K562 (cell line): ENCODE results near the gene ITPK1. TPM values are rescaled to one million over a fixed set of nuclear protein-coding genes. Genes with fewer than 3 reads are reported as not detected.

ENCODE experiments used
- ATAC-seq: fragments of 200-7000 bp; cut with Tn5 transposase; 3 replicates; pipeline ENCODE4 v1.9.1; 2020; ENCODE audit warnings: moderate library complexity
- BruUV-seq: library from RNA; stranded (reverse); fragments of 400-500 nt; replicated peaks from 2 replicates; lab custom pipeline; 2021; lab: Mats Ljungman, UMichigan
- CTCF ChIA-PET: fragments of 300-600 bp; formaldehyde crosslinking; extraction: SDS; loops from one replicate; lab custom pipeline; 2021; ENCODE audit warnings: low intra/inter-chr PET ratio; lab: Yijun Ruan, JAX
- POLR2A ChIA-PET: fragments of 300-600, 350-650 bp; sonication (Branson Sonifier 250); formaldehyde crosslinking; extraction: SDS; loops from one replicate; lab custom pipeline; 2021; ENCODE audit warnings: antibody characterized with exemption, inconsistent platforms; lab: Yijun Ruan, JAX
- DNase-seq, 4 experiments: peaks; one replicate each; pipeline versions ENCODE4 v3.0.0 to v3.0.0-alpha.2; 2011 to 2018; ENCODE audit warnings: low spot score in 3 of 4, mixed read lengths in 3 of 4; ENCODE audit errors: extremely low read depth in 1 of 4
- FAIRE-seq: peaks from 2 replicates; lab custom pipeline; 2011; peaks lifted over from hg19 to GRCh38; lab: Jason Lieb, UNC
- H2AFZ ChIP-seq: 2 replicates; pipeline ENCODE4 v1.6.0; 2011; ENCODE audit warnings: low read depth, low read length, control low read depth, inconsistent platforms
- H3K27ac ChIP-seq: fragments of 200-600 bp; 3 replicates; pipeline ENCODE4 v1.8.0; 2011; ENCODE audit warnings: low read depth, mild to moderate bottlenecking, control low read depth, inconsistent platforms, low read length, moderate library complexity, mixed read lengths; ENCODE audit errors: extremely low read depth
- H3K27me3 ChIP-seq, 2 experiments: fragments of 300-600 bp in 1 of 2; 2 replicates in 1 of 2; 3 replicates in 1 of 2; pipeline versions ENCODE4 v1.6.0 to v1.8.0; 2011; ENCODE audit warnings: inconsistent platforms in 2 of 2, low read length in 2 of 2, mild to moderate bottlenecking in 1 of 2, mixed read lengths in 1 of 2, moderate library complexity in 1 of 2; ENCODE audit not compliant: control insufficient read depth in 2 of 2, insufficient read depth in 2 of 2
- H3K36me3 ChIP-seq: fragments of 300-600 bp; 3 replicates; pipeline ENCODE4 v1.8.0; 2011; ENCODE audit warnings: mild to moderate bottlenecking, low read length, inconsistent platforms; ENCODE audit not compliant: control insufficient read depth, insufficient read depth
- H3K4me1 ChIP-seq, 2 experiments: fragments of 200-600 bp in 1 of 2; replicated peaks in 1 of 2; 2 replicates in 1 of 2; 3 replicates in 1 of 2; pipeline versions ENCODE4 v1.5.1 to v1.8.0; 2011; ENCODE audit warnings: inconsistent platforms in 2 of 2, low read length in 2 of 2, mild to moderate bottlenecking in 1 of 2, mixed read lengths in 1 of 2, moderate library complexity in 1 of 2; ENCODE audit not compliant: control insufficient read depth in 2 of 2, insufficient read depth in 2 of 2
- H3K4me2 ChIP-seq: 2 replicates; pipeline ENCODE4 v1.6.1; 2011; ENCODE audit warnings: low read length, control low read depth, inconsistent platforms, mixed read lengths; ENCODE audit not compliant: insufficient read depth
- H3K4me3 ChIP-seq: fragments of 200-600 bp; sonication (generic), shearing (Covaris generic); 2 replicates; pipeline ENCODE4 v1.5.1; 2016; ENCODE audit warnings: control low read depth, inconsistent platforms
- H3K79me2 ChIP-seq: fragments of 200-600 bp; 3 replicates; pipeline ENCODE4 v1.8.0; 2011; ENCODE audit warnings: low read length, inconsistent platforms; ENCODE audit not compliant: control insufficient read depth, insufficient read depth
- H3K9ac ChIP-seq, 2 experiments: 2 replicates each; pipeline versions ENCODE4 v1.6.0 to v1.6.1; 2011; ENCODE audit warnings: low read depth in 2 of 2, low read length in 2 of 2, control low read depth in 1 of 2, inconsistent platforms in 1 of 2, mild to moderate bottlenecking in 1 of 2, mixed read lengths in 1 of 2; ENCODE audit not compliant: insufficient read depth in 1 of 2
- H3K9me1 ChIP-seq: one replicate; pipeline ENCODE4 v1.6.0; 2011; ENCODE audit warnings: inconsistent platforms, mild to moderate bottlenecking, low read length, moderate library complexity; ENCODE audit not compliant: control insufficient read depth, insufficient read depth
- H3K9me3 ChIP-seq: replicated peaks from 2 replicates; pipeline ENCODE4 v1.5.1; 2011; ENCODE audit warnings: low read depth, low read length, inconsistent platforms; ENCODE audit not compliant: control insufficient read depth, insufficient read depth
- H4K20me1 ChIP-seq: replicated peaks from 2 replicates; pipeline ENCODE4 v1.6.1; 2011; ENCODE audit warnings: low read length, inconsistent platforms, mixed read lengths; ENCODE audit not compliant: control insufficient read depth, insufficient read depth
- E2F8 ChIP-seq: fragments of 450-650 bp; IDR thresholded peaks from 2 replicates; pipeline ENCODE4 v1.7.1; 2018; ENCODE audit warnings: mild to moderate bottlenecking, low read depth; ENCODE audit not compliant: partially characterized antibody
- ZNF263 ChIP-seq: sonication (generic); formaldehyde crosslinking; IDR thresholded peaks from 2 replicates; pipeline ENCODE4 v1.8.0; 2022; ENCODE audit warnings: mild to moderate bottlenecking, missing genetic modification reagents, borderline replicate concordance
- WGBS: fragments of 100-300 bp; shearing (Covaris generic); methylation state at CpG from one replicate; pipeline ENCODE4 v1.1.6; 2016; ENCODE audit warnings: low coverage, mixed read lengths; ENCODE audit not compliant: insufficient coverage; ENCODE audit errors: missing lambda C conversion rate; 5-methylcytosine and 5-hydroxymethylcytosine counted together
- in situ Hi-C: fragments of 300-500 bp; cut with MboI; formaldehyde crosslinking; loops from 4 replicates; pipeline ENCODE4 v1.15.0; 2018; ENCODE audit warnings: inconsistent platforms, mixed read lengths
- intact Hi-C: fragments of 100-400 bp; cut with micrococcal nuclease; formaldehyde crosslinking; loops from 2 replicates; pipeline ENCODE4 v1.14.2; 2022
- polyA plus RNA-seq, 8 experiments: library from polyadenylated mRNA; depleted of rRNA in 4 of 8; stranded (reverse) in 5 of 8; unstranded in 3 of 8; fragments of >200 nt; fragmentation: Nextera tagmentation in 2 of 8; fragmentation: Illumina TruSeq in 1 of 8; extraction: Ambion mirVana in 2 of 8; extraction: Trizol in 1 of 8; gene quantifications; 2 replicates each; pipeline versions ENCODE4 v1.2.1 to v1.2.3, GENCODE V29; 2011 to 2014; ENCODE audit warnings: inconsistent platforms in 1 of 8, missing spikeins in 1 of 8
- total RNA-seq, 7 experiments: library from RNA; depleted of rRNA in 6 of 7; stranded (reverse); fragments of >200 nt in 6 of 7; fragmentation: Illumina TruSeq in 2 of 7; extraction: Trizol in 2 of 7; gene quantifications; 2 replicates each; pipeline versions ENCODE4 v1.2.1 to v1.2.3, GENCODE V29; 2011 to 2021; ENCODE audit warnings: low replicate concordance in 1 of 7

ITPK1 gene
- total and polyA plus RNA-seq, 9 of the 15 experiments (the other 6 are each of a cell fraction or from before 2014, with no cell fraction given) = 1.2 to 39.2 (median 23.0) TPM

DNA sequence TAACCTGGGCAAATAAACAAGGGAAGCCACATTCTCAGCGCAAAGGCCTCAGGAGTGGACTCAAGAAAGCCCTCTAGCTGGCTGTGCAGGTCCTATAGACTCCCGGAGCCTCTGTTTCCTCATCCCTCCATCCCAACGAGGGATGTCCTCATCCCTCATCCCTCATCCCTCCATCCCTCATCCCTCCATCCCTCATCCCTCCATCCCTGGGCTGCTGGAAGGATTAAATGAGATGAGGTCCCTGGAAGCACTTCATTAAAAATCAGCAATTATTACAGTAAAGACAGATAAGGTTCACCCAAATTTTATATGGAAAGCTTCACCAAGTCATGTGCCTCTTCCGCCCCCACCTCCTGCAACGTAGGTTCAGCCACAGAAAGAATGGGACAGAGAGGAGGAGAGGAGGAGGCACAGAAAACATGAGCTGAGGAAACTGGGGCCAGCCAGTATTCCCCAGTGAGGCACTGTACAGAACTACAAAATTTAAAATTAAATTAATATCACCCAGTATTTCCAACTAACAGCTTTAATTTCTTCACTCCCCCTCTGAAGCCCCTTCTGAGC lies 4.8 kb downstream of the ITPK1 start:
- H3K4me2 ChIP-seq = no peak overlapping the region
- no peak overlapping the region for H3K9ac ChIP-seq
- ChIA-PET CTCF (no interaction called here), POLR2A (interaction anchor here (0.5 to 0.7 kb wide), 2 partner anchors 792 to 864 kb away, joined by 3 read pairs; no protein-coding TSS in a partner anchor)
- in situ Hi-C loops (no loop called here), intact Hi-C loops (loop anchor here (2.0 to 5.0 kb wide), 2 partner anchors 36 to 96 kb away; partner anchors contain the start of genes GON7 and UBR7)
- no peaks in the 10 kb centered on the region for H3K36me3 ChIP-seq
- no peak overlapping the region for H3K4me3 ChIP-seq
- H4K20me1 ChIP-seq = 0 out of 2 replicates have a peak, but pooled peaks cover 5% of the 10 kb centered on the region
- no peaks in the 10 kb centered on the region for H3K9me3 ChIP-seq
- peaks cover 10 to 17% of the 10 kb centered on the region in 2 experiments; a peak in 4 of 5 replicates for H3K4me1 ChIP-seq
- no TSS peak for BruUV-seq
- no peak for FAIRE-seq
- TF ChIP-seq ZNF263 (CRISPR knock-in tag) = peak; percentile 89
- TF ChIP-seq E2F8 = no peak
- H2AFZ ChIP-seq = no peak overlapping the region
- 54% methylated on average over 4 of the region's 5 CpGs for WGBS
- H3K27ac ChIP-seq = no peak overlapping the region
- no peaks in the 10 kb centered on the region for H3K9me1 ChIP-seq
- peaks cover 17% of the 10 kb centered on the region; the same call in 2 of the 3 replicates for H3K79me2 ChIP-seq
- no peak for DNase-seq
- no peaks in the 10 kb centered on the region for H3K27me3 ChIP-seq
- ATAC-seq = no peak
